Lower lobe of right lung (tissue), 2 donors: ENCODE measurements around the gene ANO2. TPM values are rescaled to one million over a fixed set of nuclear protein-coding genes. Genes with fewer than 3 reads are reported as not detected.

ENCODE experiments used
- ATAC-seq, 2 donors: fragments of 200-7000 bp; cut with Tn5 transposase; one replicate each; pipeline ENCODE4 v1.9.1; 2020 to 2022; ENCODE audit warnings: mild to moderate bottlenecking in 2 of 2, moderate library complexity in 2 of 2
- DNase-seq: peaks from one replicate; pipeline ENCODE4 v3.0.0-alpha.2; 2020
- H3K27ac ChIP-seq: fragments of 200-600 bp; one replicate; pipeline ENCODE4 v1.8.0; 2022
- H3K27me3 ChIP-seq: fragments of 200-600 bp; one replicate; pipeline ENCODE4 v1.8.0; 2022; ENCODE audit warnings: low read depth
- H3K36me3 ChIP-seq: fragments of 200-600 bp; one replicate; pipeline ENCODE4 v1.8.0; 2022; ENCODE audit warnings: mild to moderate bottlenecking
- H3K4me1 ChIP-seq: fragments of 200-600 bp; one replicate; pipeline ENCODE4 v1.8.0; 2022
- H3K4me3 ChIP-seq: fragments of 200-600 bp; one replicate; pipeline ENCODE4 v1.8.0; 2022; ENCODE audit warnings: mild to moderate bottlenecking
- H3K9me3 ChIP-seq: fragments of 200-600 bp; one replicate; pipeline ENCODE4 v1.8.0; 2022
- CTCF ChIP-seq: fragments of 200-600 bp; IDR thresholded peaks from one replicate; pipeline ENCODE4 v1.8.0; 2022; ENCODE audit warnings: antibody characterized with exemption, mild to moderate bottlenecking
- intact Hi-C: fragments of 100-400 bp; cut with DNase I; formaldehyde crosslinking; loops from one replicate; pipeline ENCODE4 v1.11.0; 2022
- total RNA-seq: library from RNA; stranded (reverse); fragmentation: NEBNext Ultra II Directional; extraction: Animal tissue kit (Norgen Biotek cat#: 25700); gene quantifications from one replicate; pipeline ENCODE4 v1.2.1, GENCODE V29; 2021
- donor health status: DM: no; HTN: yes; CAD: no; lungs with severe emphysema.

The ANO2 gene
- total RNA-seq, 1 donor from 2014 or later = 22.2 TPM

GRCh38 chr12:5882511-5883190 lies 62.4 kb downstream of the ANO2 start:
- no peak for TF ChIP-seq CTCF
- H3K27me3 ChIP-seq = no peaks in the 10 kb centered on the region
- no peaks in the 10 kb centered on the region for H3K4me1 ChIP-seq
- ATAC-seq (no peak), DNase-seq (no peak)
- H3K27ac ChIP-seq = no peak overlapping the region
- H3K9me3 ChIP-seq = no peaks in the 10 kb centered on the region
- intact Hi-C loops = no loop called here
- no peak overlapping the region for H3K4me3 ChIP-seq
- no peaks in the 10 kb centered on the region for H3K36me3 ChIP-seq

GRCh38 chr12:5881666-5882065 lies 63.4 kb downstream of the ANO2 start:
- ATAC-seq (no peak), DNase-seq (no peak)
- no peak overlapping the region for H3K4me3 ChIP-seq
- no peaks in the 10 kb centered on the region for H3K4me1 ChIP-seq
- no peaks in the 10 kb centered on the region for H3K27me3 ChIP-seq
- no peaks in the 10 kb centered on the region for H3K9me3 ChIP-seq
- no peak overlapping the region for H3K27ac ChIP-seq
- TF ChIP-seq CTCF = no peak
- intact Hi-C loops = no loop called here
- H3K36me3 ChIP-seq = no peaks in the 10 kb centered on the region

- Histone ChIP-seq H3K4me1 (no peaks in the 10 kb centered on the region), H3K27ac (no peak overlapping the region), H3K36me3 (no peaks in the 10 kb centered on the region), H3K4me3 (no peak overlapping the region), H3K9me3 (no peaks in the 10 kb centered on the region), H3K27me3 (no peaks in the 10 kb centered on the region)
- no peak for DNase-seq
- no peak for ATAC-seq
- no peak for TF ChIP-seq CTCF
- intact Hi-C loops = no loop called here
These were observed 63.9 kb downstream of the ANO2 start for GRCh38 chr12:5881101-5881606.

GRCh38 chr12:5875851-5876250 lies 69.2 kb downstream of the ANO2 start:
- H3K4me1 ChIP-seq = no peaks in the 10 kb centered on the region
- ATAC-seq (no peak), DNase-seq (no peak)
- H3K9me3 ChIP-seq = no peaks in the 10 kb centered on the region
- H3K27ac ChIP-seq = no peak overlapping the region
- H3K36me3 ChIP-seq = peaks cover 4% of the 10 kb centered on the region
- intact Hi-C loops = no loop called here
- no peak overlapping the region for H3K4me3 ChIP-seq
- no peaks in the 10 kb centered on the region for H3K27me3 ChIP-seq
- TF ChIP-seq CTCF = no peak

DNA sequence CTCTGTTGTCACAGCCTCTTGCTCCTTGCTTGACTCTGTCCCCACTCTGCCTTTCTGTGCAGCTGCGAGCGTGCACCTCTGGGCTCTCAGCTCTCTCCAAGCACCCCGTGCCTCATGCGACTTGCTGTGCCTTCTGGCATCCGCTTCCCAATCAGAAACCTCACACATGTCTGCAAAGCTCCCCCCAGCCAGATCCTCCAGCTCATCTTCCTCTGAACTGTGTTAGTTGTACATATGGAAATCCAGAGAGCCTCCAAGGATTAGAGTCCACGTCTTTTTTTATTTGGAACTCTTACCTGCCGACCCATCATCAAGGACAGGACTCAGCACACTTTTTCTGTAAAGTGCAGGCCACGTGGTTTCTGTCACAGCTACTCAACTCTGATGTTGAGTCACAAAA lies 70.5 kb downstream of the ANO2 start:
- Histone ChIP-seq H3K36me3 (peaks cover 4% of the 10 kb centered on the region), H3K4me1 (no peaks in the 10 kb centered on the region), H3K9me3 (no peaks in the 10 kb centered on the region), H3K27me3 (no peaks in the 10 kb centered on the region), H3K27ac (no peak overlapping the region), H3K4me3 (no peak overlapping the region)
- DNase-seq (no peak), ATAC-seq (no peak)
- intact Hi-C loops = no loop called here
- TF ChIP-seq CTCF = no peak
